IMR-90 (cell line): ENCODE results near the gene FUT8. TPM values are rescaled to one million over a fixed set of nuclear protein-coding genes. Genes with fewer than 3 reads are reported as not detected.

ENCODE experiments used
- ATAC-seq: fragments of 200-7000 bp; cut with Tn5 transposase; 2 replicates; pipeline ENCODE4 v1.9.1; 2020; ENCODE audit warnings: low read depth, mild to moderate bottlenecking, moderate library complexity
- BruUV-seq: library from RNA; stranded (reverse); fragments of 400-500 nt; replicated peaks from 2 replicates; lab custom pipeline; 2021; lab: Mats Ljungman, UMichigan
- CTCF ChIA-PET: fragments of 300-600 bp; formaldehyde crosslinking; extraction: SDS; loops from one replicate; lab custom pipeline; 2021; ENCODE audit warnings: antibody characterized with exemption; lab: Yijun Ruan, JAX
- POLR2A ChIA-PET: fragments of 300-600 bp; sonication (Branson Sonifier 250); formaldehyde crosslinking; loops from one replicate; lab custom pipeline; 2022; ENCODE audit warnings: antibody characterized with exemption; ENCODE audit not compliant: unreplicated experiment; lab: Charles Lee
- DNase-seq: peaks from one replicate; pipeline ENCODE4 v3.0.0; 2013
- H2AFZ ChIP-seq: replicated peaks from 2 replicates; pipeline ENCODE3; 2013; ENCODE audit warnings: low read length, mild to moderate bottlenecking; ENCODE audit not compliant: poor library complexity
- H2AK5ac ChIP-seq: 2 replicates; pipeline ENCODE4 v1.6.1; 2013; ENCODE audit warnings: low read depth, low read length, inconsistent platforms
- H2AK9ac ChIP-seq: replicated peaks from 2 replicates; pipeline ENCODE3; 2013; ENCODE audit warnings: mild to moderate bottlenecking, low read depth, low read length, moderate library complexity; ENCODE audit not compliant: poor library complexity
- H2BK120ac ChIP-seq: 2 replicates; pipeline ENCODE4 v1.6.1; 2013; ENCODE audit warnings: low read depth, low read length, inconsistent platforms
- H2BK15ac ChIP-seq: 3 replicates; pipeline ENCODE4 v1.6.1; 2013; ENCODE audit warnings: low read depth, low read length, inconsistent platforms
- H2BK20ac ChIP-seq: 2 replicates; pipeline ENCODE4 v1.6.1; 2013; ENCODE audit warnings: low read depth, mild to moderate bottlenecking, inconsistent platforms, low read length, moderate library complexity
- H2BK5ac ChIP-seq: 2 replicates; pipeline ENCODE4 v1.6.1; 2013; ENCODE audit warnings: mild to moderate bottlenecking, low read depth, low read length, inconsistent platforms; ENCODE audit not compliant: poor library complexity, severe bottlenecking
- H3K14ac ChIP-seq: replicated peaks from 2 replicates; pipeline ENCODE4 v1.6.1; 2013; ENCODE audit warnings: low read depth, low read length, inconsistent platforms
- H3K18ac ChIP-seq: 2 replicates; pipeline ENCODE4 v1.6.1; 2013; ENCODE audit warnings: low read depth, low read length, control low read depth
- H3K23ac ChIP-seq: 2 replicates; pipeline ENCODE4 v1.6.1; 2013; ENCODE audit warnings: low read depth, low read length, inconsistent platforms
- H3K27ac ChIP-seq: 2 replicates; pipeline ENCODE4 v1.5.1; 2013; ENCODE audit warnings: mild to moderate bottlenecking, control low read depth, low read length; ENCODE audit not compliant: insufficient read depth
- H3K27me3 ChIP-seq: 2 replicates; pipeline ENCODE4 v1.6.1; 2013; ENCODE audit warnings: low read length; ENCODE audit not compliant: control insufficient read depth, insufficient read depth
- H3K36me3 ChIP-seq: 2 replicates; pipeline ENCODE4 v1.6.1; 2013; ENCODE audit warnings: low read length, mixed read lengths; ENCODE audit not compliant: control insufficient read depth, insufficient read depth
- H3K4ac ChIP-seq: 2 replicates; pipeline ENCODE4 v1.6.1; 2013; ENCODE audit warnings: low read depth, low read length, inconsistent platforms
- H3K4me1 ChIP-seq: 2 replicates; pipeline ENCODE4 v1.6.1; 2013; ENCODE audit warnings: low read length, mixed read lengths; ENCODE audit not compliant: control insufficient read depth, insufficient read depth
- H3K4me2 ChIP-seq: 2 replicates; pipeline ENCODE4 v1.6.1; 2013; ENCODE audit warnings: low read depth, mild to moderate bottlenecking, control low read depth, low read length, moderate library complexity
- H3K4me3 ChIP-seq: 2 replicates; pipeline ENCODE4 v1.5.1; 2013; ENCODE audit warnings: low read depth, mild to moderate bottlenecking, control low read depth, low read length, moderate library complexity; ENCODE audit not compliant: insufficient read depth
- H3K56ac ChIP-seq: 2 replicates; pipeline ENCODE4 v1.6.1; 2013; ENCODE audit warnings: low read length, inconsistent platforms; ENCODE audit not compliant: insufficient read depth; ENCODE audit errors: extremely low read depth
- H3K79me1 ChIP-seq, 2 experiments: 2 replicates each; pipeline ENCODE4 v1.6.1; 2013; ENCODE audit warnings: low read length in 2 of 2, inconsistent platforms in 1 of 2, low read depth in 1 of 2
- H3K9ac ChIP-seq: 2 replicates; pipeline ENCODE4 v1.6.1; 2013; ENCODE audit warnings: low read depth, low read length, control low read depth
- H3K9me1 ChIP-seq: 2 replicates; pipeline ENCODE4 v1.6.1; 2013; ENCODE audit warnings: low read length, inconsistent platforms; ENCODE audit not compliant: insufficient read depth
- H3K9me3 ChIP-seq: 2 replicates; pipeline ENCODE4 v1.6.1; 2013; ENCODE audit warnings: low read length; ENCODE audit not compliant: control insufficient read depth, insufficient read depth
- H4K20me1 ChIP-seq: 2 replicates; pipeline ENCODE4 v1.6.1; 2013; ENCODE audit warnings: low read length, inconsistent platforms; ENCODE audit not compliant: insufficient read depth
- H4K5ac ChIP-seq: 2 replicates; pipeline ENCODE4 v1.6.1; 2013; ENCODE audit warnings: mild to moderate bottlenecking, low read depth, low read length, control low read depth
- H4K8ac ChIP-seq, 2 experiments: 2 replicates each; pipeline ENCODE4 v1.6.1; 2013; ENCODE audit warnings: low read depth in 2 of 2, low read length in 2 of 2, control low read depth in 1 of 2, inconsistent platforms in 1 of 2
- H4K91ac ChIP-seq: 2 replicates; pipeline ENCODE4 v1.6.1; 2013; ENCODE audit warnings: low read depth, low read length, inconsistent platforms; ENCODE audit not compliant: insufficient read depth
- CEBPB ChIP-seq: IDR thresholded peaks from 2 replicates; pipeline ENCODE4 v1.6.1; 2012; ENCODE audit warnings: low read depth, low read length, improper control_type of control experiment
- ELK1 ChIP-seq: fragments of 150-350 bp; IDR thresholded peaks from 2 replicates; pipeline ENCODE4 v1.6.1; 2016; ENCODE audit warnings: low read depth, mild to moderate bottlenecking, low read length, moderate library complexity, borderline replicate concordance
- MAFK ChIP-seq: IDR thresholded peaks from 2 replicates; pipeline ENCODE4 v1.6.1; 2012; ENCODE audit warnings: low read depth, low read length, improper control_type of control experiment
- MAZ ChIP-seq: IDR thresholded peaks from 2 replicates; pipeline ENCODE4 v1.6.1; 2012; ENCODE audit warnings: low read depth, mild to moderate bottlenecking, low read length, improper control_type of control experiment, moderate library complexity, borderline replicate concordance
- MXI1 ChIP-seq: IDR thresholded peaks from 2 replicates; pipeline ENCODE4 v1.6.1; 2012; ENCODE audit warnings: low read depth, mild to moderate bottlenecking, low read length, moderate library complexity, borderline replicate concordance
- NFE2L2 ChIP-seq: fragments of 150-350 bp; IDR thresholded peaks from 2 replicates; pipeline ENCODE4 v1.6.1; 2016; ENCODE audit warnings: low read depth, mild to moderate bottlenecking, low read length
- RCOR1 ChIP-seq: IDR thresholded peaks from 2 replicates; pipeline ENCODE4 v1.6.1; 2012; ENCODE audit warnings: mild to moderate bottlenecking, low read length, improper control_type of control experiment; ENCODE audit not compliant: insufficient replicate concordance
- dilution Hi-C: fragments of 300-500 bp; cut with HindIII; formaldehyde crosslinking; loops from one replicate; pipeline ENCODE4 v1.14.3; 2018; ENCODE audit warnings: low sequenced_read_pairs; ENCODE audit not compliant: unreplicated experiment
- in situ Hi-C: fragments of 300-500 bp; cut with MboI; formaldehyde crosslinking; loops from 3 replicates; pipeline ENCODE4 v1.14.3; 2019; ENCODE audit warnings: low sequenced_read_pairs, inconsistent platforms, mixed read lengths
- intact Hi-C: fragments of 100-400 bp; cut with micrococcal nuclease; formaldehyde crosslinking; loops from 2 replicates; pipeline ENCODE4 v1.10.0; 2022
- polyA plus RNA-seq, 3 experiments: library from polyadenylated mRNA; depleted of rRNA; stranded (reverse); fragments of >200 nt; gene quantifications; 2 replicates each; pipeline ENCODE4 v1.2.3, GENCODE V29; 2012; ENCODE audit warnings: low replicate concordance in 1 of 3
- total RNA-seq: library from RNA; depleted of rRNA; stranded (reverse); fragments of >200 nt; gene quantifications from 2 replicates; pipeline ENCODE4 v1.2.3, GENCODE V29; 2012

FUT8 gene
- total and polyA plus RNA-seq, 2 of the 4 experiments (the other 2 are of a cell fraction) = 15.6 to 72.9 TPM

- H3K9me3 ChIP-seq = no peaks in the 10 kb centered on the region
- no peak overlapping the region for H2BK15ac ChIP-seq
- no peak overlapping the region for H4K91ac ChIP-seq
- BruUV-seq = no TSS peak
- no peak overlapping the region for H2BK20ac ChIP-seq
- no peak overlapping the region for H3K14ac ChIP-seq
- no peak overlapping the region for H3K4me3 ChIP-seq
- H3K27me3 ChIP-seq = no peaks in the 10 kb centered on the region
- TF ChIP-seq ELK1 = no peak
- TF ChIP-seq NFE2L2 = no peak
- no peak for TF ChIP-seq CEBPB
- TF ChIP-seq RCOR1 = no peak
- no peak for TF ChIP-seq MAZ
- no peak for TF ChIP-seq MAFK
- TF ChIP-seq MXI1 = no peak
- no peaks in the 10 kb centered on the region; a peak in 1 of 4 replicates for H3K79me1 ChIP-seq
- dilution Hi-C loops = no loop called here
- ChIA-PET CTCF (no interaction called here), POLR2A (no interaction called here)
- H2BK120ac ChIP-seq = no peak overlapping the region
- H4K8ac ChIP-seq = no peak overlapping the region
- no peak overlapping the region for H2AFZ ChIP-seq
- H3K9ac ChIP-seq = no peak overlapping the region
- no peaks in the 10 kb centered on the region for H3K4me1 ChIP-seq
- no peak for DNase-seq
- no peak overlapping the region for H2BK5ac ChIP-seq
- H4K20me1 ChIP-seq = no peaks in the 10 kb centered on the region
- H3K23ac ChIP-seq = no peak overlapping the region
- no peak overlapping the region for H3K56ac ChIP-seq
- H3K9me1 ChIP-seq = no peaks in the 10 kb centered on the region
- no peak overlapping the region for H3K18ac ChIP-seq
- H2AK5ac ChIP-seq = no peak overlapping the region
- H3K36me3 ChIP-seq = no peaks in the 10 kb centered on the region
- intact Hi-C loops = no loop called here
- ATAC-seq = no peak
- no peak overlapping the region for H2AK9ac ChIP-seq
- no peak overlapping the region for H3K27ac ChIP-seq
- no peak overlapping the region for H3K4ac ChIP-seq
- H3K4me2 ChIP-seq = no peak overlapping the region
- H4K5ac ChIP-seq = no peak overlapping the region
- in situ Hi-C loops = no loop called here
Measured at GRCh38 chr14:65664436-65664835, 251.9 kb downstream of the FUT8 start.
